LNCaP clone FGC (cell line): Measurements from ENCODE around the gene HSF4.

ENCODE experiments used
- DNase-seq: peaks from one replicate; pipeline ENCODE4 v3.0.0-alpha.2; 2011; ENCODE audit warnings: low read depth
- H3K4me3 ChIP-seq: 2 replicates; pipeline ENCODE4 v1.5.1; 2011; ENCODE audit warnings: mild to moderate bottlenecking, low read depth, low read length, control low read depth
- CTCF ChIP-seq: IDR thresholded peaks from 2 replicates; pipeline ENCODE4 v1.5.1; 2012; ENCODE audit warnings: mild to moderate bottlenecking; ENCODE audit not compliant: control insufficient read depth, insufficient read depth; ENCODE audit errors: extremely low read depth

HSF4 gene

DNA sequence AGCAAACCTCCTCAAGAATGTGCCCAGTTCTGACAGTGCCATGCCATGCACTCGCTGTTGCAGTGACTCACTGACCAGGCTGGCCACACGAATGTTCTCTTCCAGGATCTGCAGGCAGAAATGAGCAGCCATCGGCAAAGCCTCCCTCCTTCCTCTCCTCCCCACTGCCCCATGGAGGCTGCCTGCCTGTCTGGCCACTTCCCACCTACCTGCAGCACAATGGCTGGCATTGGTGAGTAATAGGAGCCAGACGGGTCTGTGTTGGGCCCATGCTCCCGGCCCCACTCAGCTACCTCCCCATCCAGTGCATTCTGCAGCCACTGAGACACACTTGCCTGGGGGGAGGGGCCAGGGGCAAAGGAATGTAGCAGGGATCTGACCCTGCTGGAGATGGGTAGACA, 22.0 kb downstream of the HSF4 start:
- no peak for DNase-seq
- no peak for TF ChIP-seq CTCF
- no peak overlapping the region for H3K4me3 ChIP-seq

DNA sequence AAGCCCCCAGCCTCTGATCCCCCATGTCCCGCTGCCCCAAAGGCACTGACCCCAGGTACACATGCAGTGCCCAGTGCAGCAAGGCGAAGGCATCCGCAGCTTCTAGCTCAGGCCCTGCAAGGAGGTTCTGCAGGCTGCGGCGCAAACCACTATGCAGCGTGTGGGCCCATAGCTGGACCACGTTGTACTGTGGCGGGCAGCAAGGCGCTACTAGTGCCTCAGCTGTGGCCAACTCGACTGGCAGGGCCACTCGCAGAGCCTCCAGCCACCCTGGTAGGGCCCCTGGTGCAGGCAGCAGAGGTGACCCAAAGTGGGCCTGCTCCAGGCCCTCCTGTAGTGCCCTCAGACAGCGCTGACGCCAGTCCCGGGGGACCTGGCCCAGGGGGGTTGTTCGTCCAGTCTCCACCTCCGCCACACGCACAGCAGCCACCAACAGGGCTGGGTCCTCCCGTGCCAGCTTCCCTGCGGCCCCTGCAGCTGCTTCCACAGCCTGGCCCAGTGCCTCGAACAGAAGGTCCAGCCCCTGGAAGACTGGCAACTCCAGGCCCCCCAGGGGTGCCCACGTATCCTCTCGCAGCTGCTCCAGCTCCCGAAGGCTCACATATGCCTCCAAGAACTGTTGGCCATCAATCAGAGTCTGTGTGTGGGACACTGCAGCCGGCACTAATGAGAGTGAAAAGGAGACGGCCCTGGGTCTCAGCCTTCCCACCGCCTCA, 22.8 kb downstream of the HSF4 start:
- H3K4me3 ChIP-seq, result no peak overlapping the region
- DNase-seq, result no peak
- no peak for TF ChIP-seq CTCF

DNA sequence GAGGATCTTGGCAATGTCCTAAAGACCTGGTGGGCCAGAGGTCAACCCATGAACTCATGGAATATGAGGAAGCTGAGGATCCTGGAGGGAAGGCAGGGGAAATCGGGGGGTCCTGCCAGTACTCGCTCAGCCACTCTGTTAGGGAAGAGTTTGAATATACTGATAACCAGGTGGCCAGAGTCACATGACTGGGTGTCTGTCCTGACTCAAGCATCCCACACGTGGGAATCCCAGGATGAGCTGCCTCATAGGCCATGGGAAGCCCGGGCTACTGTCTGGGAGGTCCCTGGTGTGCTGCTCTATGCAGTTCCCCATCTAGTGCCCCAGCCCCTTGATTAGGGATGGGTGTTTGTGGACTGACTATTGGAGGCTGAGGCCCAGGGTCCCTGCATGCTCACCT, 23.8 kb downstream of the HSF4 start:
- DNase-seq, result no peak
- no peak overlapping the region for H3K4me3 ChIP-seq
- TF ChIP-seq CTCF, result no peak

DNA sequence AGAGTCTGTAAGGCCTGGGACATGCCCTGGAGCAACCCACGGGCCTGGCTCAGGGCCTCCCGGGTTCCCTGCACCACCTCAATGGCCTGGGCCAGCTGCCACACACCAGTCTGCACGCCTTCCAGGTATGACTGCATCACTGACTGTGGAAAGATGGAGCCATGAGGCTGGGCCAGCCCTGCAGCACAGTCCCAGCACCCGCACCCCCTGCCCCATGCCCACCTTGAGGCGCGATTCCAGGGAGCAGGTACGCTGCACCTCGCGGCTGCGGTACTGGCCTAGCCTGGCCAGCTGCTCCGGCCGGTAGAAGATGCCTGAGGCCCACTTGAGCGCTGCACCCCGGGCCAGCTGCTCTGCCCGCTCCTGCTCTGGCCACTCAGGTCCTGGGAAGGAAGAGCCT, 24.3 kb downstream of the HSF4 start:
- TF ChIP-seq CTCF, result no peak
- no peak overlapping the region for H3K4me3 ChIP-seq
- no peak for DNase-seq

DNA sequence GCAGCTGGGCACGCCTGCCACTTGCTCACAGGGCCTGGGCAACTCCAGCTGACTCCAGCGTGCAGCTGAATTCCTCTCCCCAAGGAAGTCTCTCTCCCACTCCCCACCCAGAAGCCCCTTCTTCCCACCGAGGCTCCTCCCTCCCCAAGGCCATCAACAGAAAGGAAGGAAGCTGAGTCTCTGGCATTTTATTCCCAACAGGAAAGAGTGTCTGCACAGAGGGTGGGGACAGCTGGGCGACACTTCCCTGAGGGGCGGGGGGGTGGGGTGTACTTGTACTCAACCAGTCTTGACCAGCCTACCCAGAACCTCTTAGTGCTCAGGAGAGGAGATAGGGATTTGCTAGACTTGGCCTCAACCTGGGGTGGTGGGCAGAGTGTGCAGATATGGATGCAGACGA, 25.5 kb downstream of the HSF4 start, which contains the start of gene EXOC3L1:
Gene EXOC3L1 (minus strand): TSS at position 96 of the 400 bp plus-strand sequence. CDS start 460 bp downstream, outside the sequence.
- no peak for DNase-seq
- TF ChIP-seq CTCF, result no peak
- H3K4me3 ChIP-seq, result no peak within 1 kb of the TSS

DNA sequence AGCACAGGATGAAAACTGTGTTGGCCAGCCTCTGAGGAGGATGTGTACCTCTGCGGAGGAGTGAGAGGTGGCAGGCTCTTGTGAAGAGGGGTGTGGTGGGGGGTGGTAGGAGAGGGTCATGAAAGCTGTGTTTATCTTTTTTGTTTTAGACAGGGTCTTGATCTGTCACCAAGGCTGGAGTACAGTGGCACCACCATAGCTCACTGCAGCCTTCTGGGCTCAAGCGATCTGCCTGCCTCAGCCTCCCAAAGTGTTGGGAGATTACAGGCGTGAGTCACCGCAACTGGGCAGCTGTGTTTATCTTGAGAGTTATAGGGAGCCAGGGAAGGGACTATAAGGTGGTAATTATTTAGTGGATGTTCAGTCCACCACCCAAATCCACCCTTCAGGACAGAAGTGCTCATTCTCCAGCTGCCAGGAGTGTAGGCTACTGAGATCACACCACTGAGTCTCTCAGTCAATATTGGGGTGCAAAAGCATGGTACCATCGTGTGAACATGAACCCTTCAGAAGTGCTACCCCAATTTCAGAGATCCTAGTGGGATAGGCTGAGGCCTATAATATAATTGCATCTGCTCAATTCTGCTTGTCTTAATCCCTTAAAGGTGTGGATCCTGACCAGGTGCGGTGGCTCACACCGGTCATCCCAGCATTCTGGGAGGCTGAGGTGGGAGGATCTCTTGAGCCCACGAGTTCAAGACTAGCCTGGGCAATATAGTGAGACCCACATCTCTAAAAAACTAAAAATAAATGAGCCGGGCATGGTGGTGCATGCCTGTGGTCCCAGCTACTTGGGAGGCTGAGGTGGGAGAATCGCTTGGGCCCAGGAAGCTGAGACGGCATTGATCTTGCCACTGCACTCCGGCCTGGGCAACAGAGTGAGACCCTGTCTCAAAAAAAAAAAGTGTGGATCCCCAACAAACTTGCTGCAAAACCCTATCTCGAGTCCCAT, 26.2 kb downstream of the HSF4 start:
- TF ChIP-seq CTCF, result no peak
- DNase-seq, result no peak
- no peak overlapping the region for H3K4me3 ChIP-seq
